ENCODE data around the gene SH3GL2.

GRCh38 chr9:17734674-17735073, 155.8 kb downstream of the SH3GL2 start:
- TF ChIP-seq TAF1 (IDR thresholded peaks at IDR 0.05; ENCODE audit: low read depth) (no peak), EP300 (IDR thresholded peaks at IDR 0.05; ENCODE audit: borderline replicate concordance) (no peak), MAX (IDR thresholded peaks at IDR 0.05) (no peak), RAD21 (IDR thresholded peaks at IDR 0.05; ENCODE audit: low read depth) (no peak), EGR1 (IDR thresholded peaks at IDR 0.05) (no peak), USF1 (IDR thresholded peaks at IDR 0.05) (no peak), CEBPB (IDR thresholded peaks at IDR 0.05) (no peak), REST (IDR thresholded peaks at IDR 0.05; ENCODE audit: low read depth) (no peak), NFIC (IDR thresholded peaks at IDR 0.05) (no peak), TCF12 (IDR thresholded peaks at IDR 0.05; ENCODE audit: low read depth) (no peak), FOXM1 (IDR thresholded peaks at IDR 0.05; ENCODE audit: borderline replicate concordance, low read depth) (no peak), CREB1 (IDR thresholded peaks at IDR 0.05; ENCODE audit: low read depth) (no peak), YY1 (IDR thresholded peaks at IDR 0.05; ENCODE audit: low read depth) (no peak)
